Lung (tissue), 12 donors: Measurements from ENCODE around the gene FILIP1L. TPM values are rescaled to one million over a fixed set of nuclear protein-coding genes. Genes with fewer than 3 reads are reported as not detected.

Experiments used
- ATAC-seq: fragments of 200-7000 bp; cut with Tn5 transposase; one replicate; pipeline ENCODE4 v1.9.1; 2020; ENCODE audit warnings: moderate number of reproducible peaks; ENCODE audit not compliant: insufficient read depth, low FRiP score
- DNase-seq, 3 donors: peaks; one replicate each; pipeline ENCODE4 v3.0.0-alpha.2; 2013 to 2017
- H3K27ac ChIP-seq, 2 donors: one replicate each; pipeline ENCODE4 v1.5.1; 2013; ENCODE audit warnings: mild to moderate bottlenecking in 2 of 2, moderate library complexity in 2 of 2, control low read depth in 1 of 2, inconsistent platforms in 1 of 2, low read depth in 1 of 2, low read length in 1 of 2
- H3K27me3 ChIP-seq, 3 donors: one replicate each; pipeline ENCODE4 v1.5.1; 2013; ENCODE audit warnings: low read length in 2 of 3; ENCODE audit not compliant: control insufficient read depth in 3 of 3, insufficient read depth in 3 of 3
- H3K36me3 ChIP-seq, 4 donors: one replicate each; pipeline ENCODE4 v1.5.1; 2013; ENCODE audit warnings: low read length in 4 of 4, mild to moderate bottlenecking in 1 of 4, moderate library complexity in 1 of 4; ENCODE audit not compliant: control insufficient read depth in 4 of 4, insufficient read depth in 4 of 4
- H3K4me1 ChIP-seq, 5 donors: one replicate each; pipeline ENCODE4 v1.5.1; 2013; ENCODE audit warnings: low read length in 5 of 5, mild to moderate bottlenecking in 2 of 5, moderate library complexity in 1 of 5; ENCODE audit not compliant: control insufficient read depth in 5 of 5, insufficient read depth in 5 of 5
- H3K4me3 ChIP-seq: one replicate; pipeline ENCODE4 v1.5.1; 2013; ENCODE audit warnings: mild to moderate bottlenecking, control low read depth, moderate library complexity
- H3K9ac ChIP-seq, 2 donors: one replicate each; pipeline ENCODE4 v1.5.1; 2013; ENCODE audit warnings: low read length in 2 of 2, control low read depth in 1 of 2; ENCODE audit not compliant: insufficient read depth in 1 of 2
- H3K9me3 ChIP-seq, 4 donors: one replicate each; pipeline ENCODE4 v1.5.1; 2013; ENCODE audit warnings: low read length in 3 of 4, mild to moderate bottlenecking in 1 of 4, moderate library complexity in 1 of 4; ENCODE audit not compliant: control insufficient read depth in 4 of 4, insufficient read depth in 3 of 4
- CTCF ChIP-seq: IDR thresholded peaks from 2 replicates; pipeline ENCODE4 v1.5.1; 2012; ENCODE audit warnings: mild to moderate bottlenecking; ENCODE audit errors: control extremely low read depth, extremely low read depth
- WGBS, 2 donors: extraction: QIAGEN DNeasy Blood & Tissue Kit; methylation state at CpG; one replicate each; pipeline ENCODE4 v1.1.7; 2013; 5-methylcytosine and 5-hydroxymethylcytosine counted together
- polyA plus RNA-seq, 2 donors: library from polyadenylated mRNA; stranded (reverse); fragments of 200-250 nt; gene quantifications; one replicate each; pipeline ENCODE4 v1.2.1, GENCODE V29; 2013
- total RNA-seq, 2 donors: library from RNA; depleted of rRNA in 1 of 2; stranded (reverse); fragments of >200 nt in 1 of 2; gene quantifications; one replicate each; pipeline ENCODE4 v1.2.1, GENCODE V29; 2014 to 2021
- donor health status: control.
- donor health status: control.
- donor health status: Bipolar disorder and iron deficiency.
- donor health status: healthy.
- donor health status: DM: yes; HTN: yes; CAD: no.

FILIP1L gene
- total and polyA plus RNA-seq, 4 donors, result 8.3 to 27.8 (median 22.5) TPM

GRCh38 chr3:99858469-99858868, 255.8 kb downstream of the FILIP1L start:
- DNase-seq, result no peak
- no peak for TF ChIP-seq CTCF
- Histone ChIP-seq H3K4me3 (no peak overlapping the region), H3K9ac (no peak overlapping the region), H3K27me3 (no peaks in the 10 kb centered on the region), H3K4me1 (peaks cover 3 to 41% (median 19%) of the 10 kb centered on the region in 5 donors), H3K27ac (no peak overlapping the region), H3K36me3 (peaks cover 0 to 30% (median 7%) of the 10 kb centered on the region in 4 donors), H3K9me3 (peaks cover 0 to 2% (median 0%) of the 10 kb centered on the region in 4 donors)
- no peak for ATAC-seq
- WGBS, 2 donors, result 85% methylated on average over 2 of the region's 2 CpGs

GRCh38 chr3:99857278-99857677, 257.0 kb downstream of the FILIP1L start:
- WGBS, 2 donors, result 59 to 71% methylated on average over 1 of the region's 1 CpG

GRCh38 chr3:99856437-99857220, 257.7 kb downstream of the FILIP1L start:
- H3K9ac ChIP-seq, result no peak overlapping the region
- H3K9me3 ChIP-seq, result peaks cover 0 to 2% (median 0%) of the 10 kb centered on the region in 4 donors
- H3K4me1 ChIP-seq, result peaks cover 3 to 27% (median 19%) of the 10 kb centered on the region in 5 donors
- H3K27ac ChIP-seq, result no peak overlapping the region
- H3K27me3 ChIP-seq, result no peaks in the 10 kb centered on the region
- no peak overlapping the region for H3K4me3 ChIP-seq
- DNase-seq (no peak), ATAC-seq (no peak)
- WGBS, 2 donors, result 90 to 94% methylated on average over 3 of the region's 3 CpGs
- H3K36me3 ChIP-seq, result peaks cover 0 to 33% (median 3%) of the 10 kb centered on the region in 4 donors
- TF ChIP-seq CTCF, result no peak

More at GRCh38 chr3:99857278-99857677, 257.0 kb downstream of the FILIP1L start:
- Histone ChIP-seq H3K4me3 (no peak overlapping the region), H3K9ac (no peak overlapping the region), H3K36me3 (peaks cover 0 to 34% (median 4%) of the 10 kb centered on the region in 4 donors), H3K27me3 (no peaks in the 10 kb centered on the region), H3K9me3 (peaks cover 0 to 2% (median 0%) of the 10 kb centered on the region in 4 donors), H3K4me1 (peaks cover 3 to 31% (median 19%) of the 10 kb centered on the region in 5 donors), H3K27ac (no peak overlapping the region)
- ATAC-seq, result no peak
- no peak for TF ChIP-seq CTCF
- no peak for DNase-seq
